PFSK-1 (cell line): ENCODE data around the gene SGPL1.

ENCODE experiments used
- FOXP2 ChIP-seq: optimal IDR thresholded peaks from 2 replicates; pipeline ENCODE3; 2011; ENCODE audit warnings: borderline replicate concordance, control low read depth, inconsistent platforms; ENCODE audit not compliant: insufficient read depth; ENCODE audit errors: extremely low read length, extremely low read depth
- POLR2AphosphoS5 ChIP-seq: IDR thresholded peaks from 2 replicates; pipeline ENCODE4 v1.6.1; 2012; ENCODE audit warnings: low read depth, mild to moderate bottlenecking, control low read depth, low read length, moderate library complexity
- REST ChIP-seq, 2 experiments: IDR thresholded peaks; 2 replicates each; pipeline versions ENCODE4 v1.6.1 to v1.8.0; 2011 to 2012; ENCODE audit warnings: low read depth in 2 of 2, low read length in 2 of 2, control low read depth in 1 of 2, inconsistent platforms in 1 of 2, mild to moderate bottlenecking in 1 of 2, moderate library complexity in 1 of 2; ENCODE audit not compliant: insufficient read depth in 1 of 2
- SIN3A ChIP-seq: IDR thresholded peaks from 2 replicates; pipeline ENCODE4 v1.6.1; 2012; ENCODE audit warnings: mild to moderate bottlenecking, low read length, moderate library complexity, borderline replicate concordance; ENCODE audit not compliant: insufficient read depth
- TAF1 ChIP-seq: IDR thresholded peaks from 2 replicates; pipeline ENCODE4 v1.6.1; 2012; ENCODE audit warnings: low read length, control low read depth, borderline replicate concordance; ENCODE audit not compliant: insufficient read depth

The SGPL1 gene

GRCh38 chr10:70849582-70850016 lies 33.9 kb downstream of the SGPL1 start:
- TF ChIP-seq REST (IDR thresholded peaks at IDR 0.05; ENCODE audit: insufficient read depth in 1 of 2, low read depth in 2 of 2, low read length in 2 of 2) (no peak), POLR2AphosphoS5 (no peak), SIN3A (no peak), FOXP2 (no peak), TAF1 (no peak)

DNA sequence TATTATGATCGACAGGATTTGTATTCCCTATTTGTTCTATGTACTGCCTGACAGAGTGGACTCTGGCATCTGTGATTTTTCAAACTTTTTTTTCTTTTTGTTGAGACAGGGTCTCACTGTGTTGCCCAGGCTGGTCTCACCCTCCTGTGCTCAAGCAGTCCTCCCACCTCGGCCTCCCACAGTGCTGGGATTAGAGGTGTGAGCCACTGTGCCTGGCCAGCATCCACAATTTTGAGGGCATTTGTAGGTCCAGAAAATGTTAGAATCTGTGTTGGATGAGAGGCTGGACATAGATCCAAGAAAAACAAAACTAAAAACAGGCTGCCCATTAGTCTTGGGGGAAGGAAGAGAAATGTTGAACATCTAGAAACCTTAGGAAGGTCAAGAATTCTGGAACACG lies 34.3 kb downstream of the SGPL1 start:
- TF ChIP-seq SIN3A: no peak
- no peak for TF ChIP-seq FOXP2

DNA sequence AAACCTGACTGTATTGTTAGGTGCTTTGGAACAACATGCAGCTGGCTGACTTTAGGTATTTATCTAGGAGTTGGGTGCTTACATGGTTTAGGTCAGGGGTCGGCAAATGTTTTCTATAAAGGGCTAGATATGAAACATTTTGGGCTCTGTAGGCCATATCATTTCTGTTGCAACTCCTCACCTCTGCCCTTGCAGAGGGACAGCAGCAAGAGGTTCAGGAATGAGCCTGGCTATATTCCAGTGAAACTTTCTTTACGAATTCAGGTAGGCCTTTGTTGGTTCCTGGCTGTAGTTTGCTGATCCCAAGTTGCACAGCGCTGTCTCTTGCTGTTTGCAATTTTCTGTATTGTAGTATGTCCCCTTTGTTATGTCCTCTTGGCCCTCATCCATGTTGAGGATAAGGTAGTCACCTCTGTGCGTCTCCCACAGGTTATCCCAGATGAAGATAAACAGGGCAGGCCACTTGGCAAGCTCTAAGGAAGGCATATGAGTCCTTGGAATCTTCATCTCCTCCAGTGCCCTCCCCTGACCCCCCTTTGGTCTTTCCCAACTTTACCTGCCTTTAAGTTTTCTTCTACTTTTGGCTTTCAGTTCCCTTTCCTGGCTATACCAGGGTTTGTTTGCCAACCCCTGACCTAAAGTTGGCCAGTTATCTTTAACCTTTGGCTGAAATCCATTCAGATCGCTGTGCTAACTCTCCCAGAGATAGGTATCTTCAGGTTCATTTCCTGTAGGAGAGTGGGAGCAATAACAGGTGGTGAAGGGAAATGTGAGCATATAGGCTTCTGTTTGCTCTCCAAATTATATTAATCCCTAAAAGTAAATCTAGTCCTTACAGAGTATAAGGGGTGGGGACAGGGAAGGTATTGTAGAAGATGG lies 36.1 kb downstream of the SGPL1 start:
- TF ChIP-seq SIN3A (no peak), REST (IDR thresholded peaks at IDR 0.05; ENCODE audit: insufficient read depth in 1 of 2, low read depth in 2 of 2, low read length in 2 of 2) (no peak), POLR2AphosphoS5 (no peak), TAF1 (no peak), FOXP2 (no peak)

GRCh38 chr10:70853038-70853437 lies 37.3 kb downstream of the SGPL1 start:
- TF ChIP-seq SIN3A: no peak
- TF ChIP-seq TAF1: no peak
- TF ChIP-seq FOXP2: no peak
- no peak for TF ChIP-seq REST (IDR thresholded peaks at IDR 0.05; ENCODE audit: insufficient read depth in 1 of 2, low read depth in 2 of 2, low read length in 2 of 2)
- no peak for TF ChIP-seq POLR2AphosphoS5

GRCh38 chr10:70853457-70853856 lies 37.7 kb downstream of the SGPL1 start:
- TF ChIP-seq TAF1 (no peak), SIN3A (no peak), FOXP2 (no peak), POLR2AphosphoS5 (no peak), REST (IDR thresholded peaks at IDR 0.05; ENCODE audit: insufficient read depth in 1 of 2, low read depth in 2 of 2, low read length in 2 of 2) (no peak)

- TF ChIP-seq SIN3A: no peak
- no peak for TF ChIP-seq POLR2AphosphoS5
- no peak for TF ChIP-seq FOXP2
- TF ChIP-seq REST (IDR thresholded peaks at IDR 0.05; ENCODE audit: insufficient read depth in 1 of 2, low read depth in 2 of 2, low read length in 2 of 2): no peak
Measured at GRCh38 chr10:70856454-70856853, 40.7 kb downstream of the SGPL1 start.
